Transverse colon (tissue), 4 donors: ENCODE data around the gene FEV. TPM values are rescaled to one million over a fixed set of nuclear protein-coding genes. Genes with fewer than 3 reads are reported as not detected.

ENCODE experiments used
- DNase-seq: peaks from one replicate; pipeline ENCODE4 v3.0.0-alpha.2; 2019
- H3K27ac ChIP-seq, 4 donors: fragments of 200-600 bp; sonication (generic); 2 replicates each; pipeline ENCODE4 v1.5.1; 2016 to 2018; ENCODE audit warnings: inconsistent platforms in 4 of 4
- H3K27me3 ChIP-seq: fragments of 200-600 bp; sonication (generic); 2 replicates; pipeline ENCODE4 v1.5.1; 2017; ENCODE audit warnings: inconsistent platforms
- H3K36me3 ChIP-seq, 4 donors: fragments of 200-600 bp; sonication (generic); 2 replicates each; pipeline ENCODE4 v1.5.1; 2017 to 2019; ENCODE audit warnings: inconsistent platforms in 4 of 4
- H3K4me1 ChIP-seq, 4 donors: fragments of 200-600 bp; sonication (generic); 2 replicates each; pipeline ENCODE4 v1.5.1; 2017 to 2020; ENCODE audit warnings: inconsistent platforms in 4 of 4
- H3K4me3 ChIP-seq, 4 donors: fragments of 200-600 bp; sonication (generic); 1 replicate in 1 of 4; 2 replicates in 3 of 4; pipeline versions ENCODE4 v1.5.1 to v1.6.1; 2017 to 2019; ENCODE audit warnings: inconsistent platforms in 4 of 4
- H3K9me3 ChIP-seq, 2 donors: fragments of 200-600 bp; sonication (generic); 2 replicates each; pipeline ENCODE4 v1.5.1; 2017 to 2019; ENCODE audit warnings: inconsistent platforms in 2 of 2
- EP300 ChIP-seq: sonication (generic); formaldehyde crosslinking; IDR thresholded peaks from one replicate; pipeline ENCODE4 v1.6.1; 2017; ENCODE audit warnings: antibody characterized with exemption, low read depth
- POLR2A ChIP-seq: fragments of 450-650 bp; IDR thresholded peaks from one replicate; pipeline ENCODE4 v1.6.1; 2016; ENCODE audit warnings: antibody characterized with exemption, mild to moderate bottlenecking, moderate library complexity
- POLR2AphosphoS5 ChIP-seq, 3 donors: sonication (generic); formaldehyde crosslinking; IDR thresholded peaks; one replicate each; pipeline ENCODE4 v1.6.1; 2016; ENCODE audit warnings: antibody characterized with exemption in 3 of 3
- WGBS, 2 donors: methylation state at CpG; one replicate each; pipeline ENCODE4 v1.1.5; 2018; ENCODE audit warnings: low coverage in 1 of 2; 5-methylcytosine and 5-hydroxymethylcytosine counted together
- in situ Hi-C, 4 donors: fragments of 200-750 bp; cut with MboI; loops; one replicate each; pipeline versions ENCODE4 v1.15.0 to v1.15.1; 2017; ENCODE audit warnings: low sequenced_read_pairs in 3 of 4, low pct_ligation_motif_present in 1 of 4, low pct_unique_long_range_greater_than_20kb in 1 of 4
- intact Hi-C: fragments of 100-400 bp; cut with DNase I; formaldehyde crosslinking; loops from one replicate; pipeline ENCODE4 v1.15.1; 2023; ENCODE audit warnings: low total_unique reads
- total RNA-seq, 4 donors: library from RNA; depleted of rRNA; stranded (reverse); fragments of >200 nt; gene quantifications; one replicate each; pipeline ENCODE4 v1.1.0, GENCODE V29; 2016
- TF ChIP-seq, protein P1 (sequence below), 5 experiments: fragments of 200-600 bp in 3 of 5; fragments of 450-650 bp in 2 of 5; sonication (generic) in 3 of 5; IDR thresholded peaks; 1 replicate in 2 of 5; 2 replicates in 3 of 5; pipeline ENCODE4 v1.5.1; 2016 to 2017; ENCODE audit warnings: antibody characterized with exemption in 5 of 5, inconsistent platforms in 3 of 5, mild to moderate bottlenecking in 2 of 5, moderate library complexity in 1 of 5

Gene FEV
- total RNA-seq, 4 donors from 2014 or later, result 1.9 to 8.2 TPM; not detected in 2

DNA sequence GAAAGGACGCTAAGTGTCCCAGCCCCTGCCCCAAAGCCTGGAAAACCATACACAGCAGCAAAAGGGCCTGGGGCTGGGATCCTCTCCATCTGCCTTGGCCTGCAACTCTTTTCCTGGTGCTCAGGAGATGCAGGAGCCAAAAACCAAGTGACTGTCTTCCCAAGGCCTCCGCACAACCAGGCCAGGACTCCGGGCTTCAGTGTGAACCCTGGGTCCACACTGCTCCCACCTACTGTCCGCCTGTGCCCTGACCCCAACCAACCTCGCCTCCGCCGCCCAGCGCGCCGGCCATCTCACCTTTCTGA is 1.1 kb downstream of the FEV start:
- no peak for TF ChIP-seq POLR2A
- TF ChIP-seq POLR2AphosphoS5 (IDR thresholded peaks at IDR 0.05), result no peak
- TF ChIP-seq, protein P1, sequence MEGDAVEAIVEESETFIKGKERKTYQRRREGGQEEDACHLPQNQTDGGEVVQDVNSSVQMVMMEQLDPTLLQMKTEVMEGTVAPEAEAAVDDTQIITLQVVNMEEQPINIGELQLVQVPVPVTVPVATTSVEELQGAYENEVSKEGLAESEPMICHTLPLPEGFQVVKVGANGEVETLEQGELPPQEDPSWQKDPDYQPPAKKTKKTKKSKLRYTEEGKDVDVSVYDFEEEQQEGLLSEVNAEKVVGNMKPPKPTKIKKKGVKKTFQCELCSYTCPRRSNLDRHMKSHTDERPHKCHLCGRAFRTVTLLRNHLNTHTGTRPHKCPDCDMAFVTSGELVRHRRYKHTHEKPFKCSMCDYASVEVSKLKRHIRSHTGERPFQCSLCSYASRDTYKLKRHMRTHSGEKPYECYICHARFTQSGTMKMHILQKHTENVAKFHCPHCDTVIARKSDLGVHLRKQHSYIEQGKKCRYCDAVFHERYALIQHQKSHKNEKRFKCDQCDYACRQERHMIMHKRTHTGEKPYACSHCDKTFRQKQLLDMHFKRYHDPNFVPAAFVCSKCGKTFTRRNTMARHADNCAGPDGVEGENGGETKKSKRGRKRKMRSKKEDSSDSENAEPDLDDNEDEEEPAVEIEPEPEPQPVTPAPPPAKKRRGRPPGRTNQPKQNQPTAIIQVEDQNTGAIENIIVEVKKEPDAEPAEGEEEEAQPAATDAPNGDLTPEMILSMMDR (IDR thresholded peaks at IDR 0.05), result no peak
- TF ChIP-seq EP300, result no peak
- 17% methylated on average over 10 of the region's 10 CpGs; no CpG with 5 or more reads in 1 of the 2 donors for WGBS, 2 donors
- intact Hi-C loops (no loop called here), in situ Hi-C loops (no loop called here)
- Histone ChIP-seq H3K27ac (no peak overlapping the region), H3K4me3 (peak overlapping the region in 1 of 4 donors; percentile 37), H3K36me3 (no peaks in the 10 kb centered on the region), H3K27me3 (peaks cover 100% of the 10 kb centered on the region), H3K4me1 (peaks cover 19 to 51% (median 41%) of the 10 kb centered on the region in 4 donors), H3K9me3 (no peaks in the 10 kb centered on the region)
- no peak for DNase-seq

- no peak for DNase-seq
- no peaks in the 10 kb centered on the region for H3K36me3 ChIP-seq
- WGBS, 2 donors, result 2 to 9% methylated on average over 7 to 23 of the region's 23 CpGs
- peaks cover 100% of the 10 kb centered on the region for H3K27me3 ChIP-seq
- in situ Hi-C loops (no loop called here), intact Hi-C loops (no loop called here)
- peaks cover 19 to 51% (median 41%) of the 10 kb centered on the region in 4 donors for H3K4me1 ChIP-seq
- no peak overlapping the region for H3K27ac ChIP-seq
- TF ChIP-seq EP300, result no peak
- no peak for TF ChIP-seq POLR2A
- no peak for TF ChIP-seq POLR2AphosphoS5 (IDR thresholded peaks at IDR 0.05)
- TF ChIP-seq, protein P1 (IDR thresholded peaks at IDR 0.05), result no peak
- no peaks in the 10 kb centered on the region for H3K9me3 ChIP-seq
- H3K4me3 ChIP-seq, result no peak overlapping the region
Measured at GRCh38 chr2:218983263-218983933, 1.6 kb downstream of the FEV start.

DNA sequence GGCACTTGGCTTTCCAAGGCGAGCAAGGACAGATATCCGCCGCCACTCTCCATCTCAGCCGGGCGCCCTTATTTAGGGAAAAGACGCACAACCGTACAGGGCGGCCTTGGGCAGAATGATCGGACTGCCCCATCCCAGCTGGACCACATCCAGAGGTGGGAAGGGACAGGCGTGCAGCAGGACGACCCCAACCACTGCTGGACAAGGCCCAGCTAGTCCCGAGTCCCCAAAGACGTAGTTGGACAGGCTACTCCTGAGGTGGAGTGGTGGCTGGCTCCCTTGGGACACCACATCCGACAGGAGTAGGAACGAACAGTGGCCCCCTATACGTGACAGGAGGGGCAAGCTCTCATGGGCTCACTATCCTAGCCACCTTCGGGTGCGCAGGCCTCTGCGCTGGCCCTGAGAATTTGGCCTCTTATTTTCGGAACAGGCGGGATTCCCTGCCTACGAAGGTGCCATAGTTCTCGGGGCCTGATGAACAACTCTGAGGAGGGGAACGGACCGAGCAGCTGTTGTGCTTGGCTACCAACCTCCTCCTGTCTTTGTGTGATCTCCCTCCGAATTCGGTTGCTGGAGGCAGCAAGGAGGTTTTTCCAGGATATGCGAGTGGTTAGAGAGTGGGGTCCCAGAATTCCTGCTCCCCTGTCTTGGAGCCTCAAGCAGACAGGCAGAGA is 2.3 kb downstream of the FEV start:
- H3K9me3 ChIP-seq, result no peaks in the 10 kb centered on the region
- in situ Hi-C loops (no loop called here), intact Hi-C loops (no loop called here)
- no peak overlapping the region for H3K27ac ChIP-seq
- peaks cover 19 to 51% (median 41%) of the 10 kb centered on the region in 4 donors for H3K4me1 ChIP-seq
- no peaks in the 10 kb centered on the region for H3K36me3 ChIP-seq
- peak overlapping the region in 1 of 4 donors; percentile 39 for H3K4me3 ChIP-seq
- no peak for TF ChIP-seq EP300
- no peak for TF ChIP-seq POLR2AphosphoS5 (IDR thresholded peaks at IDR 0.05)
- TF ChIP-seq, protein P1 (IDR thresholded peaks at IDR 0.05), result no peak
- no peak for TF ChIP-seq POLR2A
- H3K27me3 ChIP-seq, result peaks cover 100% of the 10 kb centered on the region
- DNase-seq, result no peak
- WGBS, 2 donors, result 16% methylated on average over 28 of the region's 28 CpGs; no CpG with 5 or more reads in 1 of the 2 donors

- H3K4me3 ChIP-seq, result peak overlapping the region in 2 of 4 donors; percentile 15 to 39
- in situ Hi-C loops, result no loop called here
- intact Hi-C loops, result no loop called here
- peak; percentile 46 for DNase-seq
- H3K4me1 ChIP-seq, result peaks cover 19 to 51% (median 41%) of the 10 kb centered on the region in 4 donors
- H3K36me3 ChIP-seq, result no peaks in the 10 kb centered on the region
- no peak overlapping the region for H3K27ac ChIP-seq
- H3K9me3 ChIP-seq, result no peaks in the 10 kb centered on the region
- WGBS, 2 donors, result 2 to 6% methylated on average over 13 to 69 of the region's 69 CpGs
- no peak for TF ChIP-seq EP300
- TF ChIP-seq POLR2A, result no peak
- TF ChIP-seq POLR2AphosphoS5 (IDR thresholded peaks at IDR 0.05), result no peak
- TF ChIP-seq, protein P1 (IDR thresholded peaks at IDR 0.05), result no peak
- peaks cover 99% of the 10 kb centered on the region for H3K27me3 ChIP-seq
Measured at GRCh38 chr2:218981881-218982585, 3.0 kb downstream of the FEV start.
